ENCODE results near the gene MGLL.

Gene MGLL

DNA sequence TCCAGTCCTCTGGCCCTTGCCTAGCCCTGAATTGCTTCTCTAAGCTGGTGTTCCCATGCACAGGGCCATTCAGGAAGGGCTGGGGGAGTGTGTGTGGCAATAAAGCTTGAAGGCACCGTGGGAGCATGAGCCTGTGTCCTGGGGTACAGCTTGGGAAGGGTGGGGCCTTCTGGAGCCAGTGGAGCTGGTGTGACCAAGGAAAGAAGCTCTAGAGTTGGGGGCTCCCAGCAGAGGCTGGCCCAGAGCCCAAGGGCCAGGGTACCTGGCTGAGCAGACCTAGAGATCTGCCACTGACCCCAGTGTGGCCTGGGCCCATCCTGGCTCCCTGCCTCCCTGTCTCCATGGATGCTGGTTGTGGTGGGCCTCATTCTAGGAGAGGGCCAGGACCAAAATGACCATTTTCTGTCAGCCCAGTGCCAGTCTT lies 141.5 kb downstream of the MGLL start:
- TF ChIP-seq, protein P1, sequence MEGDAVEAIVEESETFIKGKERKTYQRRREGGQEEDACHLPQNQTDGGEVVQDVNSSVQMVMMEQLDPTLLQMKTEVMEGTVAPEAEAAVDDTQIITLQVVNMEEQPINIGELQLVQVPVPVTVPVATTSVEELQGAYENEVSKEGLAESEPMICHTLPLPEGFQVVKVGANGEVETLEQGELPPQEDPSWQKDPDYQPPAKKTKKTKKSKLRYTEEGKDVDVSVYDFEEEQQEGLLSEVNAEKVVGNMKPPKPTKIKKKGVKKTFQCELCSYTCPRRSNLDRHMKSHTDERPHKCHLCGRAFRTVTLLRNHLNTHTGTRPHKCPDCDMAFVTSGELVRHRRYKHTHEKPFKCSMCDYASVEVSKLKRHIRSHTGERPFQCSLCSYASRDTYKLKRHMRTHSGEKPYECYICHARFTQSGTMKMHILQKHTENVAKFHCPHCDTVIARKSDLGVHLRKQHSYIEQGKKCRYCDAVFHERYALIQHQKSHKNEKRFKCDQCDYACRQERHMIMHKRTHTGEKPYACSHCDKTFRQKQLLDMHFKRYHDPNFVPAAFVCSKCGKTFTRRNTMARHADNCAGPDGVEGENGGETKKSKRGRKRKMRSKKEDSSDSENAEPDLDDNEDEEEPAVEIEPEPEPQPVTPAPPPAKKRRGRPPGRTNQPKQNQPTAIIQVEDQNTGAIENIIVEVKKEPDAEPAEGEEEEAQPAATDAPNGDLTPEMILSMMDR (IDR thresholded peaks at IDR 0.05) = no peak

DNA sequence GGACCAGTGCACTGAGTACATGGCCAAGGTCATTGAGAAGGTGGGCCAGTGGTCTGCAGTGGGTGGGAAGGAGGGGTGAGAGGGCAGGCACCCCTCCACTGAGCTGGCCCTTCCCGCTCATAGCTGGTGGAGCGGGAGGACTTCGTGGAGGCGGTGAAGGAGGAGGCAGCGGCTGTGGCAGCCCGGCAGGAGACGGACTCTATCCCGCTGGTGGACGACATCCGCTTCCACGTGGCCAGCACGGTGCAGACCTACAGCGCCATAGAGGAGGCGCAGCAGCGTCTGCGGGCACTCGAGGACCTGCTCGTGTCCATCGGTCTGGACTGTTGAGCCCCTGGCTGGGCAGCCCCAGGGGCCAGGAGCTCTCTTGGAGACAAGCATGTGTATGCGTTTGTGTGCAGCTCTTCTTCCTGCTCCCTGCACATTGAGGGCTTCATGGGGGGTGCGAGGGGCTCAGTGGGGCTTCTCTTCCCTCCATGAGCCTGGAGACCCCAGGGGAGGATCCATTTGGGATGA lies 142.1 kb downstream of the MGLL start:
- Histone ChIP-seq H3K4me3 (ENCODE audit: low read depth in 1 of 2, low read length in 1 of 2) (peak overlapping the region in 1 of 2 experiments; percentile 79), H3K4me1 (ENCODE audit: control insufficient read depth in 1 of 2, insufficient read depth in 1 of 2, low read depth in 1 of 2, low read length in 1 of 2) (peaks cover 100% of the 10 kb centered on the region in 2 experiments)

More for the DNA sequence above, 141.5 kb downstream of the MGLL start:
- no peaks in the 10 kb centered on the region for H3K9me3 ChIP-seq
- H3K4me3 ChIP-seq (ENCODE audit: low read depth in 1 of 2, low read length in 1 of 2) = peak overlapping the region in 1 of 2 experiments; percentile 79
- no peaks in the 10 kb centered on the region for H3K27me3 ChIP-seq
- H3K27ac ChIP-seq = peak overlapping the region; percentile 99
- H3K36me3 ChIP-seq = peaks cover 73% of the 10 kb centered on the region
- peaks cover 99 to 100% of the 10 kb centered on the region in 2 experiments for H3K4me1 ChIP-seq (ENCODE audit: control insufficient read depth in 1 of 2, insufficient read depth in 1 of 2, low read depth in 1 of 2, low read length in 1 of 2)

DNA sequence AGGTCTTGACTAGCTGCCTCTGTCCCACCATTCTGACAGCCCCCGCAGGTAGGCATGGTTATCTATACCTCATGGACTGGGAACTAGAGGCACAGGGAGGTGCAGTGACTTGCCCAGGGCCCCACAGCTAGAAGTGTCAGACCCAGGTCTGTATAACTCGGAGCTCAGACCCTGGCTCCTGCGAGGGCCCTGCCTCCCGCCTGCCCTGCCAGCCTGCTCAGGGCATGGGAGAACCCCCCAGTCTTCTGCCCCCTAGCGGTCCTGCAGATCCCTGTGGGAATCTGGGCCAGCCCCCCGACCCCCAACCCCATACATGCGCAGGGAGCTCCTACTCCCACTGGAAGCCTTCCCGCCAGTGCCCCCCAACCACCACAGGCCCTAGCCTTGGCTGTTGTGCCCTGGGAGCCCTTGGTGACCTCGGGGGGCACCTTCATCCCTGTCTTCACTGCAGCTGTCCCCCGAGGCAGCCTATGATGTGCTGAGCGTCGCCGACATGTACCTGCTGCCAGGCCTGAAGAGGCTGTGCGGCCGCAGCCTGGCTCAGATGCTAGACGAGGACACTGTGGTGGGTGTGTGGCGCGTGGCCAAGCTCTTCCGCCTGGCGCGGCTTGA lies 142.7 kb downstream of the MGLL start:
- TF ChIP-seq, protein P1 (IDR thresholded peaks at IDR 0.05) = no peak
- Histone ChIP-seq H3K4me1 (ENCODE audit: control insufficient read depth in 1 of 2, insufficient read depth in 1 of 2, low read depth in 1 of 2, low read length in 1 of 2) (peaks cover 100% of the 10 kb centered on the region in 2 experiments), H3K27ac (peak overlapping the region; percentile 99), H3K36me3 (peaks cover 83% of the 10 kb centered on the region), H3K9me3 (no peaks in the 10 kb centered on the region), H3K27me3 (no peaks in the 10 kb centered on the region), H3K4me3 (ENCODE audit: low read depth in 1 of 2, low read length in 1 of 2) (peak overlapping the region; percentile 79 to 93)

More for the DNA sequence above, 142.1 kb downstream of the MGLL start:
- H3K36me3 ChIP-seq = peaks cover 79% of the 10 kb centered on the region
- no peaks in the 10 kb centered on the region for H3K9me3 ChIP-seq
- peak overlapping the region; percentile 99 for H3K27ac ChIP-seq
- no peaks in the 10 kb centered on the region for H3K27me3 ChIP-seq
- TF ChIP-seq, protein P1 (IDR thresholded peaks at IDR 0.05) = no peak

DNA sequence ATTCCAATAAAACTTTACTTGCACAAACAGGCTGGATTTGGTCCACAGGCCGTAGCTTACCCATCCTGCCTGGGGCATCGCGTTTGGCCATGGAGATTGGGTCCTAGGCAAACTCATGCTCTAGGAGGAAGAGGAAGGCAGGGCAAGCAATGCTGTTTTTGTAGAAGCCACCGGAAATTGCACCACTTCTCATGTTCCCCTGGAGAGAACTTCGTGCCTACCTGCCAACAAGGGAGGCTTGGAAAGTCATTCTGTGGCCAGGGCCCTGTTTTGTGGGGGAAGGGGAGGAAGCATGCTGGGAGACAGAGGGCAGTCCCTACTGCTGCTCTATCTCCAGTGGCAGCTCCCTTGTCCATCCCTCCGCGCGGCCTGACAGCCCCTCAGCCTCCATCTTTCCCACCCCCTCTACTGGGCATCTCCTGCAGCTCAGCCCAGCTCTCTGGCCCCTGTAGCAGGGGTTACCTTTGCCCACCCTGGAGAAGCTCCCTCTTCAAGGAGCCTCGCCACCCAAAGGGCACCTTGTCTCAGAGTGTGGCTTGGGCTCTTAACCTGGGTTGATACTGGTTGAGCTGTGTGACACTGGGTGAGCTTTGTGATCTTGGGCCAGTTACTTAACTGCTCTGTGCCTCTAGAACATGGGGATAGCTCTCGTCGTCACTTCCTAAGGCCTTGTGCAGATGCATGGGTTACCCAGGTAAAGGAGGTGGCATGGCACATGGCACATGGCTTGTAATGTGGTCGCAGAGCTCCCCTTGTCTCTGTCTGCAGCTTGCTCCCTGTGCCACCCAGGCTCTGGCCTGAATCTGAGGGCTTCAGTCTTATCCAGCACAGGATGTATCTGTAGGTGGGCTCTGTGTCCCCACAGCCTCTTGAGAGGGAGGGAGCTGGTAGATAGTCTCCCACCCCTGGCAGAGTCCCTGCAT lies 143.4 kb downstream of the MGLL start:
- Histone ChIP-seq H3K4me3 (ENCODE audit: low read depth in 1 of 2, low read length in 1 of 2) (peak overlapping the region; percentile 79 to 93), H3K27ac (peak overlapping the region; percentile 99), H3K27me3 (no peaks in the 10 kb centered on the region), H3K9me3 (no peaks in the 10 kb centered on the region), H3K36me3 (peaks cover 91% of the 10 kb centered on the region), H3K4me1 (ENCODE audit: control insufficient read depth in 1 of 2, insufficient read depth in 1 of 2, low read depth in 1 of 2, low read length in 1 of 2) (peaks cover 98 to 100% of the 10 kb centered on the region in 2 experiments)
- TF ChIP-seq, protein P1 (IDR thresholded peaks at IDR 0.05) = peak; percentile 42

DNA sequence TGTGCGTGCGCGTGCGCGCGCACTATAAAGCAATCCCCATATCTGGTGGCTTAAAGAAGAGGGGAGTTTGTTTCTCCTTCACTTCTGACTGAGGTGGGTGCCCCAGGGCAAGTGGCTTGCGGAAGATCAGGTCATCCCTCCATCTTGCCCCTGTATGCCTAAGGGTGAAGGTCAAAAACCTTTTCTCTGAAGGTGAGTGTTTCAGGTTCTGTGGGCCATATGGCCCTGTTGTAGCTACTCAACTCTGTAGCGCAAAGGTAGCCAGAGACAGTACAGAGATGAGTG lies 144.1 kb downstream of the MGLL start:
- H3K4me1 ChIP-seq (ENCODE audit: control insufficient read depth in 1 of 2, insufficient read depth in 1 of 2, low read depth in 1 of 2, low read length in 1 of 2) = peaks cover 92 to 99% of the 10 kb centered on the region in 2 experiments
- TF ChIP-seq, protein P1 (IDR thresholded peaks at IDR 0.05) = no peak
- H3K9me3 ChIP-seq = no peaks in the 10 kb centered on the region
- H3K27me3 ChIP-seq = no peaks in the 10 kb centered on the region
- H3K36me3 ChIP-seq = peaks cover 95% of the 10 kb centered on the region
- peak overlapping the region; percentile 99 for H3K27ac ChIP-seq
- peak overlapping the region; percentile 79 to 93 for H3K4me3 ChIP-seq (ENCODE audit: low read depth in 1 of 2, low read length in 1 of 2)
